Thyroid gland (tissue), 4 donors: ENCODE results near the gene NAA60.

Experiments used
- POLR2A ChIP-seq, 2 donors: fragments of 450-650 bp; IDR thresholded peaks; one replicate each; pipeline ENCODE4 v1.6.1; 2017; ENCODE audit warnings: antibody characterized with exemption in 2 of 2, mild to moderate bottlenecking in 2 of 2, moderate library complexity in 1 of 2
- TF ChIP-seq, protein P1 (sequence below), 6 experiments: fragments of 200-600 bp in 3 of 6; fragments of 450-650 bp in 3 of 6; sonication (generic) in 3 of 6; IDR thresholded peaks; one replicate each; pipeline ENCODE4 v1.5.1; 2016 to 2019; ENCODE audit warnings: antibody characterized with exemption in 6 of 6, mild to moderate bottlenecking in 2 of 6, inconsistent platforms in 1 of 6, moderate library complexity in 1 of 6

DNA sequence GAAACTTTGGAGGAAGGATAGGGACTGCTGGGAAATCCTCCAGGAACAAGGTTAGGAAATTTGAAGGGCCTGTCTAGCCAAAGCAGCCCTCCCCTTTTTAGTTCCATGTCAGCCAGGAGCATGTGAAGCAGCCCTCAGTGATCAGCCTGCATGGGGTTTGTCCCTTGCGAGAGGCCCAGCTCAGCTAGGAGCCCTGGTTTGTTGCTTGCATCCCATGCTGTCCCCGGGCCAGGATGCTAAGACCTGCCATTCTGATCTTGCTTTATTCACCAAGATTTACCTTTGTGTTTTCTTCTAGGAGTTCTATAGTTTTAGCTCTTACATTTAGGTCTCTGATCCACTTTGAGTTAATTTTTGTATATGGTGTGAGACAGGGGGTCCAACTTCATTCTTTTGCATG, 84.9 kb downstream of the NAA60 start:
- TF ChIP-seq, protein P1, sequence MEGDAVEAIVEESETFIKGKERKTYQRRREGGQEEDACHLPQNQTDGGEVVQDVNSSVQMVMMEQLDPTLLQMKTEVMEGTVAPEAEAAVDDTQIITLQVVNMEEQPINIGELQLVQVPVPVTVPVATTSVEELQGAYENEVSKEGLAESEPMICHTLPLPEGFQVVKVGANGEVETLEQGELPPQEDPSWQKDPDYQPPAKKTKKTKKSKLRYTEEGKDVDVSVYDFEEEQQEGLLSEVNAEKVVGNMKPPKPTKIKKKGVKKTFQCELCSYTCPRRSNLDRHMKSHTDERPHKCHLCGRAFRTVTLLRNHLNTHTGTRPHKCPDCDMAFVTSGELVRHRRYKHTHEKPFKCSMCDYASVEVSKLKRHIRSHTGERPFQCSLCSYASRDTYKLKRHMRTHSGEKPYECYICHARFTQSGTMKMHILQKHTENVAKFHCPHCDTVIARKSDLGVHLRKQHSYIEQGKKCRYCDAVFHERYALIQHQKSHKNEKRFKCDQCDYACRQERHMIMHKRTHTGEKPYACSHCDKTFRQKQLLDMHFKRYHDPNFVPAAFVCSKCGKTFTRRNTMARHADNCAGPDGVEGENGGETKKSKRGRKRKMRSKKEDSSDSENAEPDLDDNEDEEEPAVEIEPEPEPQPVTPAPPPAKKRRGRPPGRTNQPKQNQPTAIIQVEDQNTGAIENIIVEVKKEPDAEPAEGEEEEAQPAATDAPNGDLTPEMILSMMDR (IDR thresholded peaks at IDR 0.05): no peak
- no peak for TF ChIP-seq POLR2A (IDR thresholded peaks at IDR 0.05)
